ENCODE data around the gene CREB3L2. TPM values are rescaled to one million over a fixed set of nuclear protein-coding genes. Genes with fewer than 3 reads are reported as not detected.

Gene CREB3L2
- total and polyA plus RNA-seq, 7 donors, result 2.2 to 14.7 (median 6.7) TPM

DNA sequence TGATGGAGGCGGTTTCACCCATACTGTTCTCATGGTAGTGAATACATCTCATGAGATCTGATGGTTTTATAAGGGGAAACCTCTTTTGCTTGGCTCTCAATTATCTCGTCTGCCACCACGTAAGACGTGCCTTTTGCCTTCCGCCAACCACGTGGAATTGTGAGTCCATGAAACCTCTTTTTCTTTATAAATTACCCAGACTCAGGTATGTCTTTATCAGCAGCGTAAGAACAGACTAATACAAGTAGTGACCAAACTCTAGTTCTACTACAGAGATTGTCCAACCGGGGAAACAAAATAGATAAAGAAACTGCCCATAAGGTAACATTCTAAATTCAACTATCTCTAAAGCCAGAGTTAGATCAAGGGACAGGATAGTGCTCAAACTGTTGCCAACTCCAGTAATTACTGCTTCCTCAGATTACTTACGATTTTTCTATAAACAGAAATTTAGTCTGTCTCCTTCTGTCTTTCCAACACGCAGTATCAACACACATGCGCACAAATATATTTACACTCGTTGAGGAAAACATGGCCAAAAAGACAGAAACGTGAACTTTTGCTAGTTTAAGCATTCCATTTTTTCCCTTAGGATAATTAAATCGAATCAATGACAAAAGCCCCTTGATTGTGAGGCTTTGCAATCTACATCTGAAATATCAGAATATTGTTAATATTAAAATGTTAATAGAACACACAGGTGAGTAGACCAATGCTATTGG is 36.9 kb downstream of the CREB3L2 start:
- Histone ChIP-seq H3K4me1 (peaks cover 3% of the 10 kb centered on the region), H3K9me3 (no peaks in the 10 kb centered on the region), H3K36me3 (ENCODE audit: insufficient read depth in 1 of 2, low read depth in 1 of 2) (no peaks in the 10 kb centered on the region), H3K27ac (no peak overlapping the region), H3K4me3 (no peak overlapping the region), H3K27me3 (ENCODE audit: insufficient read depth in 3 of 3, low read length in 2 of 3) (no peaks in the 10 kb centered on the region)
- WGBS, 3 donors, result 87 to 90% (median 88%) methylated on average over 14 of the region's 14 CpGs
- intact Hi-C loops (cut with DNase I), result no loop called here
- ATAC-seq (no peak), DNase-seq (no peak)
- TF ChIP-seq, protein P1, sequence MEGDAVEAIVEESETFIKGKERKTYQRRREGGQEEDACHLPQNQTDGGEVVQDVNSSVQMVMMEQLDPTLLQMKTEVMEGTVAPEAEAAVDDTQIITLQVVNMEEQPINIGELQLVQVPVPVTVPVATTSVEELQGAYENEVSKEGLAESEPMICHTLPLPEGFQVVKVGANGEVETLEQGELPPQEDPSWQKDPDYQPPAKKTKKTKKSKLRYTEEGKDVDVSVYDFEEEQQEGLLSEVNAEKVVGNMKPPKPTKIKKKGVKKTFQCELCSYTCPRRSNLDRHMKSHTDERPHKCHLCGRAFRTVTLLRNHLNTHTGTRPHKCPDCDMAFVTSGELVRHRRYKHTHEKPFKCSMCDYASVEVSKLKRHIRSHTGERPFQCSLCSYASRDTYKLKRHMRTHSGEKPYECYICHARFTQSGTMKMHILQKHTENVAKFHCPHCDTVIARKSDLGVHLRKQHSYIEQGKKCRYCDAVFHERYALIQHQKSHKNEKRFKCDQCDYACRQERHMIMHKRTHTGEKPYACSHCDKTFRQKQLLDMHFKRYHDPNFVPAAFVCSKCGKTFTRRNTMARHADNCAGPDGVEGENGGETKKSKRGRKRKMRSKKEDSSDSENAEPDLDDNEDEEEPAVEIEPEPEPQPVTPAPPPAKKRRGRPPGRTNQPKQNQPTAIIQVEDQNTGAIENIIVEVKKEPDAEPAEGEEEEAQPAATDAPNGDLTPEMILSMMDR (IDR thresholded peaks at IDR 0.05), result no peak

DNA sequence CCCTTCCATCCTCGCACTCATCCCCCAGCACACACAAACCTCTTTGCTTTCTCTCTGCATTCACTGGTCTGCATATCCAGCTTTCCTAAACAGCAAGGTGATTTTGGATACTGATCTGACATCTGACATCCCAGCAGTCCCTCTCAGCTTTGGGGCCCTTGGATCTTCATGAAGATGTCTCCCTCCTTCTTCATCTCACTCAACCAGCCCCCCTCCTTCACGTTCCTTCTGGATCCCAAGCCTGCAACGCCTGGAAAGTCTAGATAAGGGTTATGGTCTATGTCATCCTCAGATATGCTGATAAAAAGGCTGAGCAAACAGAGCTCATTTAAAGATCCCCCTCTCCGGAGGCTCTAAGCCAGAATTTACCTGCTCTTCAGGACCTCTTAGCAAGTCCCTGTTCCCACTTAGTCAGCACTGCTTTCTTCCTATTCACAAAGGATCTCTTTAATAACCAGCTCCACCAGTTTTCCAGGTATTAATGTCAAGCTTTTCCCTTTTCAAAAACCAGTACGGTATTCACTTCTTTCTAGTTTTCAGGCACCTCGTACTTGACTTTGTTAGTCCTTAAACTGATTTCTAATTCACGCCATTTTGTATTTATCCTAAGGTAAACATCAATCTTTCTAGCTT is 38.9 kb downstream of the CREB3L2 start:
- H3K4me3 ChIP-seq, result no peak overlapping the region
- ATAC-seq (no peak), DNase-seq (no peak)
- 91 to 94% (median 93%) methylated on average over 7 of the region's 7 CpGs for WGBS, 3 donors
- no peaks in the 10 kb centered on the region for H3K27me3 ChIP-seq (ENCODE audit: insufficient read depth in 3 of 3, low read length in 2 of 3)
- no peaks in the 10 kb centered on the region for H3K4me1 ChIP-seq
- H3K27ac ChIP-seq, result no peak overlapping the region
- H3K9me3 ChIP-seq, result no peaks in the 10 kb centered on the region
- TF ChIP-seq, protein P1 (IDR thresholded peaks at IDR 0.05), result no peak
- intact Hi-C loops (cut with DNase I), result no loop called here
- no peaks in the 10 kb centered on the region for H3K36me3 ChIP-seq (ENCODE audit: insufficient read depth in 1 of 2, low read depth in 1 of 2)

DNA sequence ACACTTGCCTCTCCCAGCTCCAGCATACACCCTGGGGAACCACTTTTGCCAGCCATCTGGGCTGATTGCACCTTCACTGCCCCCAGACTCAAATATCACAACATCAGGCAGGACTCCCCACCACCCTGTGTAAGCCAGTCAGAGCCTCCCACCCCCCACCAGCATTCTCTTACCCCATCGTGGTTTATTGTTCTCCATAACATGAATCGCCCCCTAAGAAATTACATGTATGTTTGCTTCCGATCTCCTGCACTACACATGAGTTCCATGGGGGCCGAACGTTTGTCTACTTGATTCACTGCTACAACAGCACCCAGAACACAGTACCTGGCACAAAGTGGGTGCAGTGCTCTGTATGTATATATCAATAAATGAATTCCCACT is 39.4 kb downstream of the CREB3L2 start:
- DNase-seq (no peak), ATAC-seq (no peak)
- H3K36me3 ChIP-seq (ENCODE audit: insufficient read depth in 1 of 2, low read depth in 1 of 2), result no peaks in the 10 kb centered on the region
- no peaks in the 10 kb centered on the region for H3K4me1 ChIP-seq
- intact Hi-C loops (cut with DNase I), result no loop called here
- WGBS, 3 donors, result 84 to 90% (median 85%) methylated on average over 5 of the region's 5 CpGs
- H3K27ac ChIP-seq, result no peak overlapping the region
- TF ChIP-seq, protein P1 (IDR thresholded peaks at IDR 0.05), result no peak
- no peaks in the 10 kb centered on the region for H3K9me3 ChIP-seq
- H3K4me3 ChIP-seq, result no peak overlapping the region
- no peaks in the 10 kb centered on the region for H3K27me3 ChIP-seq (ENCODE audit: insufficient read depth in 3 of 3, low read length in 2 of 3)

GRCh38 chr7:137961200-137962177 is 40.4 kb downstream of the CREB3L2 start:
- Histone ChIP-seq H3K36me3 (ENCODE audit: insufficient read depth in 1 of 2, low read depth in 1 of 2) (no peaks in the 10 kb centered on the region), H3K27ac (no peak overlapping the region), H3K4me1 (no peaks in the 10 kb centered on the region), H3K9me3 (no peaks in the 10 kb centered on the region), H3K27me3 (ENCODE audit: insufficient read depth in 3 of 3, low read length in 2 of 3) (no peaks in the 10 kb centered on the region), H3K4me3 (no peak overlapping the region)
- 90 to 92% (median 90%) methylated on average over 11 of the region's 11 CpGs for WGBS, 3 donors
- TF ChIP-seq, protein P1 (IDR thresholded peaks at IDR 0.05), result no peak
- ATAC-seq, result no peak
- no peak for DNase-seq
- intact Hi-C loops (cut with DNase I), result no loop called here

Measured in psoas muscle (tissue), 8 donors.